ENCODE results near the gene SLBP.

DNA sequence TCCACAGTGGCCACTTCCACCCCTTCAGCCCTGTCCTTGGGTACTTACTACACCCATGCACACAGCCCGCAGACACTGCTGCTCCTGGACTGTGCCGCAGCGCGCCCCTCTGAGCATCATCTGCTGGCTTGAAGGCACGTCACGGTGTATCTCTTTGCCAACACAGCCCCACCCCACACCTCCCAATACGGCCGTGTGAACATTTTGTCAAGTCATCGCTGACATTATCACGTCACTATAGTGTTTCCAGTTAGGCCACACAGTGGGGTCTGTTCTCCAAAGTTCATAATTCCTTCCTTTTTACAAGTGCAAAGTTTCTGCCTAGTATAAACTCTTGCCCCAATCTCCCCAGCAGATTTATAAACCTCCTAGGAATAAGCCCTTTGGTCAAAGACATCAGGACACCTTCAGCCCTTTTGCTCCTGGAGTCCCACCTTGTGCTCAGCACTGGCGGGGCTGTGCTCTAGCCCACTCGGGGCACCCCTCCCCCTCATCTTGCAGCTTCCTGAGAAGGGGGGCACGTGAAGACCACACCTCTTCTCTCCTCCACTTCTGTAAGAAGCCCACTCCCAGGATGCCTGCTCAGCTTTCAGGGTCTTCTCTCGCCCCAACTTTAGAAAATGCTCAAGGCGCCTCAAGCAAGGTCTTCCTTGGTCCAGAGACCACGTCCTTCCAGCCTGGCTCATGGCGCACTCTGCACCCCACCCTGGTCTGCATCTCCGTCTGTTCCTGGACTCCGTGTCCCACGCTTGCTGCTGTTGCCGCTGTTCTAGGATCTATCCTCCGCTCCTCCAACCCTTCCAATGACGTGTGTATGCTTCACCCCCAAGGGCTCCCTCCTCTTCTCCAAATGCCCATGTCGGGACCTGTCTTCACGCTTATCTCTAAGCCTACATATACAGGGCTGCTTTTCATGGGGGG is 35.3 kb downstream of the SLBP start:
- TF ChIP-seq CTCF (IDR thresholded peaks at IDR 0.05 in 4 of 5, conservative IDR thresholded peaks at IDR 0.05 in 1 of 5) = no peak
- TF ChIP-seq POLR2A (IDR thresholded peaks at IDR 0.05) = no peak
